GM23338 (cell line): ENCODE measurements around the gene TYW3. TPM values are rescaled to one million over a fixed set of nuclear protein-coding genes. Genes with fewer than 3 reads are reported as not detected.

Experiments
- ATAC-seq: fragments of 200-7000 bp; cut with Tn5 transposase; 3 replicates; pipeline ENCODE4 v1.9.1; 2020
- DNase-seq: peaks from one replicate; pipeline ENCODE4 v3.0.0-alpha.2; 2015; ENCODE audit warnings: low spot score
- H2AFZ ChIP-seq: fragments of 200-600 bp; sonication (generic); 2 replicates; pipeline ENCODE4 v1.8.0; 2016; ENCODE audit warnings: antibody characterized with exemption, mild to moderate bottlenecking, moderate library complexity
- H3F3A ChIP-seq: fragments of 200-600 bp; sonication (generic); replicated peaks from 2 replicates; pipeline ENCODE4 v1.8.0; 2017; ENCODE audit warnings: antibody characterized with exemption, mixed run types, low read depth
- H3K27ac ChIP-seq: fragments of 200-600 bp; sonication (generic); 2 replicates; pipeline ENCODE4 v1.6.1; 2016; ENCODE audit warnings: low read depth
- H3K27me3 ChIP-seq: fragments of 200-600 bp; sonication (generic); 2 replicates; pipeline ENCODE4 v1.8.0; 2016; ENCODE audit warnings: mild to moderate bottlenecking, mixed run types, moderate library complexity; ENCODE audit not compliant: insufficient read depth
- H3K36me3 ChIP-seq: fragments of 200-600 bp; sonication (generic); 2 replicates; pipeline ENCODE4 v1.8.0; 2016; ENCODE audit warnings: mild to moderate bottlenecking; ENCODE audit not compliant: insufficient read depth
- H3K4me1 ChIP-seq: fragments of 200-600 bp; sonication (generic); 2 replicates; pipeline ENCODE4 v1.8.0; 2016; ENCODE audit warnings: mild to moderate bottlenecking, moderate library complexity; ENCODE audit not compliant: insufficient read depth
- H3K4me2 ChIP-seq: fragments of 200-600 bp; sonication (generic); 2 replicates; pipeline ENCODE4 v1.7.1; 2017; ENCODE audit warnings: mixed run types
- H3K4me3 ChIP-seq: fragments of 200-600 bp; sonication (generic); 2 replicates; pipeline ENCODE4 v1.6.1; 2016; ENCODE audit warnings: mixed run types
- H3K79me2 ChIP-seq: fragments of 200-600 bp; sonication (generic); replicated peaks from 2 replicates; pipeline ENCODE4 v1.8.0; 2017; ENCODE audit warnings: mild to moderate bottlenecking; ENCODE audit not compliant: insufficient read depth
- H3K9me2 ChIP-seq: fragments of 200-600 bp; sonication (generic); 2 replicates; pipeline ENCODE4 v1.8.0; 2017; ENCODE audit not compliant: insufficient read depth
- H4K20me1 ChIP-seq: fragments of 200-600 bp; sonication (generic); replicated peaks from 2 replicates; pipeline ENCODE4 v1.8.0; 2017; ENCODE audit warnings: mild to moderate bottlenecking; ENCODE audit not compliant: insufficient read depth
- H3K27ac Mint-ChIP-seq: 2 replicates; pipeline ENCODE4 v1.8.0; 2020; ENCODE audit warnings: inconsistent platforms, mild to moderate bottlenecking, moderate library complexity, mixed read lengths
- H3K27me3 Mint-ChIP-seq: 3 replicates; pipeline ENCODE4 v1.8.0; 2022; ENCODE audit warnings: low read depth, mild to moderate bottlenecking, moderate library complexity, mixed read lengths, inconsistent platforms; ENCODE audit not compliant: insufficient read depth, poor library complexity
- H3K36me3 Mint-ChIP-seq: 3 replicates; pipeline ENCODE4 v1.8.0; 2021; ENCODE audit warnings: low read depth, mild to moderate bottlenecking, inconsistent platforms, moderate library complexity, mixed read lengths
- H3K4me1 Mint-ChIP-seq: 3 replicates; pipeline ENCODE4 v1.8.0; 2020; ENCODE audit warnings: mild to moderate bottlenecking, inconsistent platforms, mixed read lengths
- H3K4me3 Mint-ChIP-seq: 3 replicates; pipeline ENCODE4 v1.8.0; 2021; ENCODE audit warnings: moderate library complexity, mild to moderate bottlenecking, inconsistent platforms, mixed read lengths
- H3K9me3 Mint-ChIP-seq: 3 replicates; pipeline ENCODE4 v1.8.0; 2020; ENCODE audit warnings: moderate library complexity, mild to moderate bottlenecking, inconsistent platforms, mixed read lengths
- CREB1 ChIP-seq: fragments of 250-450 bp; sonication (Bioruptor Pico); IDR thresholded peaks from 2 replicates; pipeline ENCODE4 v1.5.0; 2020; ENCODE audit warnings: low read depth, mild to moderate bottlenecking, moderate library complexity
- CTCF ChIP-seq, 2 experiments: fragments of 200-600 bp in 1 of 2; sonication (generic) in 1 of 2; conservative IDR thresholded peaks; 2 replicates each; pipeline versions ENCODE4 v1.5.1 to v1.6.1; 2016 to 2017; ENCODE audit warnings: antibody characterized with exemption in 2 of 2, low read depth in 2 of 2, mild to moderate bottlenecking in 2 of 2, moderate library complexity in 1 of 2
- EZH2phosphoT487 ChIP-seq: fragments of 200-600 bp; sonication (generic); IDR thresholded peaks from one replicate; pipeline ENCODE4 v1.8.1; 2018; ENCODE audit warnings: antibody characterized with exemption; ENCODE audit not compliant: unreplicated experiment
- JUNB ChIP-seq: IDR thresholded peaks from one replicate; pipeline ENCODE4 v1.6.1; 2016; ENCODE audit warnings: antibody characterized with exemption; ENCODE audit not compliant: unreplicated experiment
- NANOG ChIP-seq: IDR thresholded peaks from 2 replicates; pipeline ENCODE4 v1.6.1; 2016; ENCODE audit warnings: antibody characterized with exemption, borderline replicate concordance
- POLR2AphosphoS5 ChIP-seq: IDR thresholded peaks from 2 replicates; pipeline ENCODE4 v1.6.1; 2016; ENCODE audit warnings: antibody characterized with exemption, low read depth
- STAT1 ChIP-seq: IDR thresholded peaks from one replicate; pipeline ENCODE4 v1.6.1; 2016; ENCODE audit warnings: antibody characterized with exemption; ENCODE audit not compliant: unreplicated experiment
- ZNF114 ChIP-seq: fragments of 250-450 bp; sonication (Bioruptor Pico); IDR thresholded peaks from 2 replicates; pipeline ENCODE4 v1.5.0; 2020; ENCODE audit warnings: mild to moderate bottlenecking, moderate library complexity
- ZNF331 ChIP-seq: fragments of 250-450 bp; sonication (Bioruptor Pico); IDR thresholded peaks from 2 replicates; pipeline ENCODE4 v1.5.0; 2020; ENCODE audit warnings: low read depth, mild to moderate bottlenecking, moderate library complexity
- polyA plus RNA-seq: library from polyadenylated mRNA; unstranded; fragments of >200 nt; fragmentation: Nextera tagmentation; extraction: Ambion mirVana; gene quantifications from 2 replicates; pipeline ENCODE4 v1.2.1, GENCODE V29; 2016
- total RNA-seq: library from RNA; depleted of rRNA; stranded (reverse); fragments of >200 nt; shearing (Covaris generic); gene quantifications from 2 replicates; pipeline ENCODE4 v1.2.3, GENCODE V29; 2014
- TF ChIP-seq, protein P1 (sequence below): IDR thresholded peaks from one replicate; pipeline ENCODE4 v1.6.1; 2018; ENCODE audit warnings: antibody characterized with exemption; ENCODE audit not compliant: unreplicated experiment
- TF ChIP-seq, protein P2 (sequence below): IDR thresholded peaks from 2 replicates; pipeline ENCODE4 v1.6.1; 2016; ENCODE audit warnings: antibody characterized with exemption

The TYW3 gene
- total and polyA plus RNA-seq, 2 experiments from 2014 or later: 29.6 to 66.8 TPM

- Mint-ChIP-seq H3K4me1 (peaks cover 9% of the 10 kb centered on the region), H3K9me3 (no peaks in the 10 kb centered on the region), H3K27me3 (no peaks in the 10 kb centered on the region), H3K27ac (peak overlapping the region; percentile 84), H3K36me3 (no peaks in the 10 kb centered on the region), H3K4me3 (no peak overlapping the region; the same call in 2 of the 3 replicates)
- DNase-seq: peak; percentile 84
- Histone ChIP-seq H3K9me2 (no peaks in the 10 kb centered on the region), H3K4me3 (no peak overlapping the region), H3F3A (no peaks in the 10 kb centered on the region), H3K36me3 (no peaks in the 10 kb centered on the region), H3K4me1 (no peaks in the 10 kb centered on the region), H3K4me2 (no peak overlapping the region), H2AFZ (peak overlapping the region; percentile 5; the same call in 1 of the 2 replicates), H4K20me1 (no peaks in the 10 kb centered on the region), H3K79me2 (no peaks in the 10 kb centered on the region), H3K27ac (no peak overlapping the region), H3K27me3 (no peaks in the 10 kb centered on the region)
- peak; percentile 77 for ATAC-seq
- TF ChIP-seq STAT1 (no peak), ZNF114 (CRISPR knock-in tag) (no peak), POLR2AphosphoS5 (no peak), CREB1 (CRISPR knock-in tag) (no peak), ZNF331 (CRISPR knock-in tag) (no peak), CTCF (conservative IDR thresholded peaks at IDR 0.05; ENCODE audit: low read depth in 2 of 2) (peak; percentile 93 to 99), EZH2phosphoT487 (no peak)
- TF ChIP-seq, protein P1, sequence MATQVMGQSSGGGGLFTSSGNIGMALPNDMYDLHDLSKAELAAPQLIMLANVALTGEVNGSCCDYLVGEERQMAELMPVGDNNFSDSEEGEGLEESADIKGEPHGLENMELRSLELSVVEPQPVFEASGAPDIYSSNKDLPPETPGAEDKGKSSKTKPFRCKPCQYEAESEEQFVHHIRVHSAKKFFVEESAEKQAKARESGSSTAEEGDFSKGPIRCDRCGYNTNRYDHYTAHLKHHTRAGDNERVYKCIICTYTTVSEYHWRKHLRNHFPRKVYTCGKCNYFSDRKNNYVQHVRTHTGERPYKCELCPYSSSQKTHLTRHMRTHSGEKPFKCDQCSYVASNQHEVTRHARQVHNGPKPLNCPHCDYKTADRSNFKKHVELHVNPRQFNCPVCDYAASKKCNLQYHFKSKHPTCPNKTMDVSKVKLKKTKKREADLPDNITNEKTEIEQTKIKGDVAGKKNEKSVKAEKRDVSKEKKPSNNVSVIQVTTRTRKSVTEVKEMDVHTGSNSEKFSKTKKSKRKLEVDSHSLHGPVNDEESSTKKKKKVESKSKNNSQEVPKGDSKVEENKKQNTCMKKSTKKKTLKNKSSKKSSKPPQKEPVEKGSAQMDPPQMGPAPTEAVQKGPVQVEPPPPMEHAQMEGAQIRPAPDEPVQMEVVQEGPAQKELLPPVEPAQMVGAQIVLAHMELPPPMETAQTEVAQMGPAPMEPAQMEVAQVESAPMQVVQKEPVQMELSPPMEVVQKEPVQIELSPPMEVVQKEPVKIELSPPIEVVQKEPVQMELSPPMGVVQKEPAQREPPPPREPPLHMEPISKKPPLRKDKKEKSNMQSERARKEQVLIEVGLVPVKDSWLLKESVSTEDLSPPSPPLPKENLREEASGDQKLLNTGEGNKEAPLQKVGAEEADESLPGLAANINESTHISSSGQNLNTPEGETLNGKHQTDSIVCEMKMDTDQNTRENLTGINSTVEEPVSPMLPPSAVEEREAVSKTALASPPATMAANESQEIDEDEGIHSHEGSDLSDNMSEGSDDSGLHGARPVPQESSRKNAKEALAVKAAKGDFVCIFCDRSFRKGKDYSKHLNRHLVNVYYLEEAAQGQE: no peak
Measured at GRCh38 chr1:74689621-74690363, 43.2 kb upstream of the TYW3 start.

DNA sequence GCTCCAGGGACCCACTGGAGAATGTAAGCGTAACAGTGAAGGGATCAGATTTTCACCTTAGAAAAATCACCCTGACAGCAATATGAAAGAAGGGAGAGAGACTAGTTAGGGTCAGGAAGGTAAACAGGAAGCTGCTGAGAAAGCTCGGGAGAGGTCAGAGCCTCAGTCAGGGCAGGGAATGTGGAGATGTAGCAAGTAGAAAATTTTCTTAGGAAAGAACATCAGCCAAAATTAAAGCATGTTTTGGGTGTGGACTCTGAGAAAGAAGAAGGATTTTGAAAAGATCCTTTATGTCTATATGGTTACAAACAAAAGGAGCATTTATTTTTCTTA lies 42.6 kb upstream of the TYW3 start:
- TF ChIP-seq, protein P2, sequence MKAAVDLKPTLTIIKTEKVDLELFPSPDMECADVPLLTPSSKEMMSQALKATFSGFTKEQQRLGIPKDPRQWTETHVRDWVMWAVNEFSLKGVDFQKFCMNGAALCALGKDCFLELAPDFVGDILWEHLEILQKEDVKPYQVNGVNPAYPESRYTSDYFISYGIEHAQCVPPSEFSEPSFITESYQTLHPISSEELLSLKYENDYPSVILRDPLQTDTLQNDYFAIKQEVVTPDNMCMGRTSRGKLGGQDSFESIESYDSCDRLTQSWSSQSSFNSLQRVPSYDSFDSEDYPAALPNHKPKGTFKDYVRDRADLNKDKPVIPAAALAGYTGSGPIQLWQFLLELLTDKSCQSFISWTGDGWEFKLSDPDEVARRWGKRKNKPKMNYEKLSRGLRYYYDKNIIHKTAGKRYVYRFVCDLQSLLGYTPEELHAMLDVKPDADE: no peak
- TF ChIP-seq NANOG (no peak), EZH2phosphoT487 (no peak), JUNB (no peak), POLR2AphosphoS5 (no peak)
- H3K9me2 ChIP-seq: no peaks in the 10 kb centered on the region
- no peak overlapping the region; the same call in 2 of the 3 replicates for H3K4me3 Mint-ChIP-seq
- no peaks in the 10 kb centered on the region for H3K4me1 ChIP-seq
- peak overlapping the region; percentile 5; the same call in 1 of the 2 replicates for H2AFZ ChIP-seq
- peak overlapping the region; percentile 84 for H3K27ac Mint-ChIP-seq
- DNase-seq (peak; percentile 40), ATAC-seq (peak; percentile 82)
- H3K4me2 ChIP-seq: no peak overlapping the region
- peaks cover 9% of the 10 kb centered on the region for H3K4me1 Mint-ChIP-seq
- no peaks in the 10 kb centered on the region for H4K20me1 ChIP-seq
- H3K4me3 ChIP-seq: no peak overlapping the region
- H3K79me2 ChIP-seq: no peaks in the 10 kb centered on the region
- no peaks in the 10 kb centered on the region for H3K9me3 Mint-ChIP-seq
- H3K27me3 Mint-ChIP-seq: no peaks in the 10 kb centered on the region
- no peaks in the 10 kb centered on the region for H3K36me3 Mint-ChIP-seq
- no peaks in the 10 kb centered on the region for H3K27me3 ChIP-seq
- no peaks in the 10 kb centered on the region for H3K36me3 ChIP-seq
- H3K27ac ChIP-seq: no peak overlapping the region
- no peaks in the 10 kb centered on the region for H3F3A ChIP-seq
